ENCODE data around the gene SKAP1.
"Not testable (repeated sequence)": the region's sequence is repeated elsewhere in the genome, so short reads cannot be mapped to it uniquely, and the experiment has no call there.

Gene SKAP1

DNA sequence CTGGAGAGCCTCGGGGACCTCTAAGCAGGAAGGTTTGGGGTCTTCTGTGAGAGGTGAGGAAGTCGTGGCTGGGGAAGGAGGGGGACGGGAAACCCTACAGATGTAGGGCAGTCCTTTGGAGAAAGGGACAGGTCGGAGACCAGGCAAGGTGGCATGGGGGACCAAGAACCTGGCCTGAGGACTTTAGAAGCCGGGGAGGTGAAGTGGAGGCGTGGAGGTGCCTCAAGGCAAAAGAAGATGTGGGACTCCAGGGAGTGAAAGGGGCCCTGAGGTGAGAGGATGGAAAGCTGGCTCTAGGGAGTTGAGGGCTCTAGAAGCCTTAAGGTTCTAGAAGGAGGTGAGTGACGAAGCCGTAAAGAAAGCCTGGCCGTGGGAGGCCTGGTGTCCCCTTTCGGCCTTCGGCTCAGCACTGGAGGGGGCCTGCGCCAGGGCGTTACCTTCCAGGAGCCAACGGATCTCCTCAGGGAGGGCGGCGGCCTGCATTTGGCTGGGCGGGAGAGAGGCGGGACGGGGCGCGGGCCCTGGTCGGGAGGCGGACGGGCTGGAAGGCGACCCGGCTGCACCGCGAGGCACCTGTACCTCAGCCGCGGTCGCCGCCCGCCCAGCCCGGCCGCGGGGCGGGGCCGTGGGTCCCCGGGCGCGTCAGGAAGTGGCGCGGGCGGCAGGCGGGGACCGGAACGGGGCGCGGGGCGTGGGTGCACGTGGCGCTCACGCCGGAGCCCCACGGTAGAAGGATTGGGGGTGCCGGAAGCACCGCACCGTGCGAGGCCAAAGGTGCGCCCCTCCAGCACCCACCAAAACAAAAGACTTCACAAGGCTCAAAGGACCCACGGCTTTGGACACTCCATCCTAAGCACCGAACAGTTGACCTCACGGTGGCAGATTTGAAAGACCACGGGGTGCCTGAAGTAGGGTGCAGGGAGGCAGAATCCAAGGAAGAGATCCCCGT, at the start of gene SKAP1:
TSS of gene SKAP1 (minus strand) at position 577 of the 949 bp plus-strand sequence.
- DNase-seq (ENCODE audit: low spot score): no peak

DNA sequence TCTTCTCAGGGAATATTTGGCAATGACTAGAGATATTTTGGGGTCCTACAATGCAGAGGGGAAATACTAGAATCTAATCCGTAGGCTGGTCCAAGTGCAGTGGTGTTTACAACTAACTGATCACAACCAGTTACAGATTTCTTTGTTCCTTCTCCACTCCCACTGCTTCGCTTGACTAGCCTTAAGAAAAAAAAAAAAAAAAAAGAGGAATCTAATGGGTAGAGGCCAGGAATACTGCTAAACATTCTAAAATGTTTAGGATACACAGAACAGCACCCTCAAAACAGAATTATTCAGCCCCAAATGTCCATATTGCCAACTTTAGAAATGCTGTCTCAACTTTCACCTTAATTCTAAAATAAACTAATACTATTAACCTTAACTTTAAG, 49.0 kb upstream of the SKAP1 start:
- no peak for DNase-seq (ENCODE audit: low spot score)

DNA sequence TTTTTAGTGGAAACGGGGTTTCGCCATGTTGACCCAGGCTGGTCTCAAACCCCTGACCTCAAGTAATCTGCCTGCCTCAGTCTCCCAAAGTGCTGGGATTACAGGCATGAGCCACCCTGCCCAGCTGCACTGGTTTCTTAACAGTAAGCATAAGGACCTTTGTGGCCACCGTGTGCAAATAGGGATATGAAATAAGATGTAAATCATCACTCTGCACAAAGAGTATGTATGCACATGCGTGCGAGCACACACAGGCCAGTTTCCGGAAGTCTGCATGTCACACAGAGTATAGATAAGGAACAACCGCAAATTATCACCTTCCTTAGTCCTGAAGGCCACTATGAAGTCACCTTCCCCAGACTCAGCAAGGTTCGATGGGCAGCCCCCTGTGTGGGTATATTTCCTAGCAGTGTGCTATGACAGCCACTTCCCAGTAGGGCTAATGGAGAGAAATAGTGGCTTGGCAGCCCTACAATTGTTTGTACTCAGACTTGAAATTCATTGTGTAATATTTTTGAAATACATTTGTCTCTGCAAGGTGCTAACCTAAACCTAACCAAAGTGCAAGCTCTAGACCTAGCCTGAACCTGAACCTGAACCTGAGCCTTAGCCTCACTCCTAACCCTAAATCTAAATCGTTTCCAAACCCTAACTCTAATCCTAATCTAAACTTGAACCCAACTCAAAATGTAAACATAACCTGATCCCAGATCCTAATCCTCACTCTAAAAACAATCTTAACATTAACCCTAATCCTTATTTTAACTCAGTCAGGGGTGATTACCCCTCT, 48.4 kb upstream of the SKAP1 start:
- DNase-seq (ENCODE audit: low spot score): no peak

DNA sequence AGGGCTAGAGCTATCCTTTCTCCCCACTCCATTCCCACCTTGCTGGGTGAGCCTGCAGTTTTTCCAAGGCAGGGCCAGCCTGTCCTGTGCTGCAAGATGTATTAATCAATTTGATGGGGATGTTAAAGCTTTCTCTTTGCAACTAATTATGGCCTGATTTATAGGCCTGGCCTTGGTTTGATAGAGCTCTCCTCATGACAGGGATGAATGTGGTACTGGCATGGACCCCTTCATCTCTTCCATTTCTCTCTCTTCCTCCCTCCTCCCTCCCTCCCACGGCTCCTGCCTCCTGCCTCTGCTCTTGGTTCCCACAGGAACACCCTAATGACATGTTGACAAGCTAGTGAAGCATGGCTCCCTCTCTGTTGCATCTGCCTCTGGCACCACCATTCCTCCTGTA, 47.2 kb upstream of the SKAP1 start:
- DNase-seq (ENCODE audit: low spot score): no peak

DNA sequence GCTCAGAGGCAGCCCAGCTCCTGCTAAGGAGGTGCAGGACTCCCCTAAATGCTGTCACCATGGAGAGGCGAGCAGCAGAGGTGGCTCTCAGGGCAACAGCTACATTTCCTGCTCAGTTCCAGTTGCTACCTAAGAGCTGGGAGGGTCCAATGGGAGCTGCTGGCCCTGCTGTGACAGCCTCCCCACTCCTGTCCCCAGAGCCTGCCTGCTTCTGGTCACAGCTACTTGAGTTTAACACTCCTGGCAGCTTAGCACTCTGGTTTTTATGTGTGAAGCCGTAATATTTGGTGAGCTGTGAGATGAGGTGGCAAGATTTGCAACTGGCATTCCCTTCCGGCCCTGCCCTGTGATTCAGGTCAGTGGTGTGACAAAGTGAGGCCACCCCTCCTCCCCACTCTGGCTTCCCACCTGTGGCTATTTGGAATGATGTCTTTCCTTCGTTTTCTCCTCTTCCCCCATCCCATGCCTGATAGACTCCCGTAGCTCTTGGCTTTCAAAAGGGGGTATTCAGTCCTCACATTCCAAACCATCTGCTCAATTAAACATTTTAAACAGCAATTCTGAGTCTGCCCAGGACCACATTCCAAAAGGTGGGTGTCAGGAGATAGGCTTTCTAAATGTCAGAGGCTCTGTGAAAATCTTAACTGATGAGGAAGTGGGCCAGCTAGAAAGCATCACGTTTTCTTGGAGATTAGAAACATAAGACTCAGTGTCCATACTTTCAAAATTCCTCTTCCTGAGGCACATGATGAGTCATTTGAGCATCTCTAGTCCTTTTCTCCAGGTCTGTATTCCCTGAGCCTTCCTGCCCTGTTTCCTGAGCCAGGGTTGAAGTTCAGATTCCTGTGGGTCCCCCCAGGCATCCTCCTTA, 42.6 kb upstream of the SKAP1 start:
- DNase-seq (ENCODE audit: low spot score): no peak

DNA sequence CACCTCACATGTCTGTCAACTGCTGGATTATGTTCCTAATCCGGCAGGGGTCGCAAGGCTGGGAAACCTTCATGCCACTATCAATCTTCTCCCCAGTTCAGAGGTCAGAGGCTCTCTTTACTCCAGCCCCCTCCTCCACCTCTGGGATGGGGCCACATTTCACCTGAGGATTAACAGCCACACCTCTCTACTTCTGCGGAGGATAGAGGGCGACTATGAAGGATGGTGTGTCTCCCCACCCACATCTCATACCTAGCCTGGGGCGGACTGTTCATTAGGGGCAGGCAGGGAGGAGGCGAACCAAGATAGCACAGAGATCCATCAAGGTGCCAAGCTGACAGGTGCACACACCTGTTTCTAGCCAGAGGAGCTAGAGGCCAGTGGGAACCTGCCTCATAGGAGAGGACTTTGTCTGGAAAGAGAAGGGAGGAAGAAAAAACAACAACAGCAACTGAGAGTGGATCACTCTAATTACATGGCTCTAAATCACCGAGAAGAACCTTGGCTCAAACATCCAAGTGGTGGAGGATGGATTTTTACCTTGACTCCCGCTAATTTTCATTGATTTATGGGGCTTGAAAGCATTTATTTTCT, 41.9 kb upstream of the SKAP1 start:
- DNase-seq (ENCODE audit: low spot score): no peak

DNA sequence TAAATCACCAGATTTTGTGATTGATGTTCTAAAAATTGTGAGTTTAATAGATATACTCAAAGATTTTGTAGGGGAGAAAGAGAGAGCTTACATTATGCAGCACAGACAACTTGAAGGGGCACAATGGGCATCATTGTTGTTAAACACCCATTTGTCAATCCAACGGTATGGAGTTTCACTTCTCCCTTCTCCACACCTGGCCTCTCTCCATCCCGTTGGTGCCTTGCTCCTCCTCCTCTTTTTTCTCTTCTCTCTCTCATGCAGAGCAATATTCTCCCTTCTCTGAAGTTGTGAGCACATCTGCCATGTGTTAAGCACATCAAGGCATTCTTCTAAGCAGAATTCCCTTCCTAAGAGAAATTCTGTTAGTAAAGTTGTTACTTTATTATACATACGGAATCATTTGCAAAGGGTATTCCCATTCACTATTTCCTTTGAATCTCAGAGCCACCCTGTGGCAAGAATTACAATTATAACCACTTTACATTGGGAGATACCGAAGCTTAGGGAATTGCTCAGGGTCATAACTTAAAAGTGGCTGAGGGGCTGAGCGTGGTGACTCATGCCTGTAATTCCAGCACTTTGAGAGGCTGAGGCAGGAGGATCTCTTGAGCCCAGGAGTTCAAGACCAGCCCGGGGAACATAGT, 40.5 kb upstream of the SKAP1 start:
- no peak for DNase-seq (ENCODE audit: low spot score)

DNA sequence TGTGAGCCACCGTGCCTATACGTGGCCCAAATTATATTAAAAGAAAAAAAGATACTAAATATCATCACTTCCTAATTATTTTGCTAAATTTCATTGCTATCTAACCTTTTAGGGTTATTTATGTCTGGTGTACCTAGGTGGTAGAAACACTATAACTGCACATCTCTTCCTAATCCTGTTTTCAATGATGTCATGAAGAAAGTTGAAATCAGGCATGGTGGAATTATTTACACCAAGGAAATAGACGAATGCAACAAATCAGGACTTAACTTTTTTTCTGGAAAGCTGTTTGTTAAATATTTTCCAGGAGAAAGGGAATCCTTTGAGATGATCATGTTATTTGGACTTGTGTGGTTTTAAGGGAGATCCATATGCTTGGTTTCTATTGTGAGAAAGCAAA, 39.2 kb upstream of the SKAP1 start:
- DNase-seq (ENCODE audit: low spot score): no peak

DNA sequence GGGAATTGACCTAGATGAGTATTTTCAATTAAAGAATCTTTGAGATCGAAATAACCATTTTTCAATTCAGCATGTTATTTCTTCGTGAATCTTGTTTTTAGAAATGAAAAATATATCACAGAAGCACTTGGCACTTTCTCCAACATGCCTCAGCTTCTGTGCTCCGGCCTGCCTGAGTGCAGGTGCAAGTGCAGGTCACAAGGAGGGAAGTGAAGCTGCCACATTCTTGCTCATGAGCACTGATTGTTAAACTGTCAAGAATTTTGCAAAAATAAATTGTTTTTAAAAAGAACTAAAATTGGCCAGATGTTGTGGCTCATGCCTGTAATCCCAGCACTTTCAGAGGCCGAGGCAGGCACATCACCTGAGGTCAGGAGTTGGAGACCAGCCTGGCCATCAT, 38.3 kb upstream of the SKAP1 start:
- no peak for DNase-seq (ENCODE audit: low spot score)

DNA sequence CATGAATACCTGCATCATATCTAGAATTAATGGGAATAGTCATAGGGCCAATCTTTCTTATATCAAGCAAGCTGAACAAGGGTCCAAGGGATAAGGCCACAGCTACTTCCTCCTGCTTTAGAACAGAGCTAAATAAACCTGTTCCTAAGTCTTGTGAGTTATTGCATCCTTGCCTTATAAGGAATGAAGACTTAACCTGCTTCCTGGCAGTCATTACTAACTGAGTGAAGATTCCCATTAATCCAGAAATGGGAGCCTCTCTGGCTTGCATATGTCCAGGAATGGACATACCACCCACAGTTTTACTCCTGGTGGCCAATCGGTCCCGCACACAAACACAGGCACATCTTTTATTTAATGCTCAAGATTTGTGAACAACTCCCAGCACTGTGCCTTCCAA, 35.9 kb upstream of the SKAP1 start:
- no peak for DNase-seq (ENCODE audit: low spot score)

DNA sequence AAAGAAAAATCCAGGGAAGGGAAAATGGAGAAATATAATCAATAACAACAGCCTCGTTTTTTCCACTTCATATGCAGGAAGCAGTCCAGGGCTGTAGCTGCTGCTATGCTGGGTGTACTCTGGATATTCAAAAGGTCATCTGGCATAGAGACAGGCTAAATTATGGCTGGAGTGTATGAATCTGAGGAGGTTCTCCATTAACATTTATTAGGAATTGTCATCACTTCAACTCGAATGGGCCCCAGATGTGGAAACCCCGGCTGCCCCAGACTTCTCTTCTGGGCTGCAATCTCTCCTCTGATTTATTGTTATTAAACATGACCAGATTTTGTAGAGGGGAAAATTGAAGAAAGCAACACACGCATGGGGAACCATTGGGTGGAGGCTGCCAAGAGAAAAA, 33.5 kb upstream of the SKAP1 start:
- DNase-seq (ENCODE audit: low spot score): no peak

DNA sequence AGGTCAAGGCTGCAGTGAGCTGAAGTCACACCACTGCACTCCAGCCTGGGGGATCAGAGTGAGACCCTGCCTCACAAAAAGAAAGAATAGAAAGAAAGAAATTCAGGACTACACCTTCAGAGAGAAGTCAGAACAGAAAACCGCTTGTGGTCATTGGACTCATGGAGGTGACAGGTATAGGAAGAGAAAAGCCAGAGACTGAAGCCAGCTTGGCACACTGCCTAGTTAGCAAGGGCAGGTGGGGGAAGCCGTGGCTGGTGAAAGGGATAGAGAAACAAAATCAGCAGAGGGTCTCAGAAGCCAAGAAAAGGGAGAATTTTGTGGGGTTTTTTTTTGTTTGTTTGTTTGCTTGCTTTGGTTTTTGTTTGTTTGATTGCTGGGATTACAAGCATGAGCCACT, 32.9 kb upstream of the SKAP1 start:
- no peak for DNase-seq (ENCODE audit: low spot score)

DNA sequence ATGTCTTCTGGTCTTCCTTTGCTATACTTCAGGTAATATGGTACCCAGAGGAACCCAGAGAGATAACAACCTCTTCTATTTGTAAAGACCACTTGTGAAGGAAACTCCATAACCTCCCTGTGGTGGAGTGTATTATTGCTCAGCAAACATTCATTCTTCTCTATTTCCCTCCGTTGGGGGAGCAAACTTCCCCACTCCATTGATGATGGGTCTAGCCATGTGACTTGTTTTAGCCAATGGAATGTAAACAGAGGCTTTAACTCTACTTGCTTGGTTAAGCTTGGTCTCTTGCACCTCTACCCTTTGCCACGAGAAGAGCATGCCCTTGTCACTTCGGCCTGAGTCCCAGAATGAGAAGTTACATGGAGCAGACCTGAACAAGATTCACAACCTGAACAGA, 30.0 kb upstream of the SKAP1 start:
- DNase-seq (ENCODE audit: low spot score): no peak

DNA sequence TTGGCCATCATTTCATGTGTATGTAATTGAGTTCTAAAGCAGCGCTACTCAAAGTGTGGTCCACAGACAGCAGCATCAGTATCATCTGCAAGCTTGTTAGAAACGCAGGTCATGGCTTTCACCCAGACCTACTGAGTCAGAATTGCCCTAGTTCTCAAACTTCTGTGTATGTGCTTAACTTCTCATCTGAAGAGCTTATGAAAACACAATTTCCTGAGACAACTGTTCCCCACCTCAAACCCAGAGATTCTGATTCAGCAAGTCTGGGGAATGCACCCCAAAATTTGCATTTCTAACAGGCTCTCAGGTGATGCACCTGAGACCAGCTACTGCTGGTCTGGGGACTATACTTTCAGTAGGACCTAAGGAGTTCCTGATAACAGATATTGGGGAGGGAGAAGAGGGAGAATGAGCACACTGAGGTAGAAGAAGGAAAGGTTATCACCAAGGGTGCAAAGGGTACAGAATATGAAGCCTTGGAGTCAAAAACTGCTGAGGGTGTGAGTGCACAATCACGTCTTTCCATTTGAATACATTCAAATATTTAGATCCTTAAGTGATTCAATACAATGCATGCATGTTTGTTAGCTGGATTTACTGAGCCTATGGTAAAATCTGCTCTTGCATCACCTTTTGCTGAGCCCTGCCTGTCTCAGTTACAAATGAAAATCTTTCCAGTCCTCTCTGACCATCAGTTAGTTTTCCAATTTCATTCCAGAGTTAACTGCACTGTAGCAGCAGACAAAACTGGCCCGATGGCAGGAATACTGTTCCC, 29.2 kb upstream of the SKAP1 start:
- no peak for DNase-seq (ENCODE audit: low spot score)

DNA sequence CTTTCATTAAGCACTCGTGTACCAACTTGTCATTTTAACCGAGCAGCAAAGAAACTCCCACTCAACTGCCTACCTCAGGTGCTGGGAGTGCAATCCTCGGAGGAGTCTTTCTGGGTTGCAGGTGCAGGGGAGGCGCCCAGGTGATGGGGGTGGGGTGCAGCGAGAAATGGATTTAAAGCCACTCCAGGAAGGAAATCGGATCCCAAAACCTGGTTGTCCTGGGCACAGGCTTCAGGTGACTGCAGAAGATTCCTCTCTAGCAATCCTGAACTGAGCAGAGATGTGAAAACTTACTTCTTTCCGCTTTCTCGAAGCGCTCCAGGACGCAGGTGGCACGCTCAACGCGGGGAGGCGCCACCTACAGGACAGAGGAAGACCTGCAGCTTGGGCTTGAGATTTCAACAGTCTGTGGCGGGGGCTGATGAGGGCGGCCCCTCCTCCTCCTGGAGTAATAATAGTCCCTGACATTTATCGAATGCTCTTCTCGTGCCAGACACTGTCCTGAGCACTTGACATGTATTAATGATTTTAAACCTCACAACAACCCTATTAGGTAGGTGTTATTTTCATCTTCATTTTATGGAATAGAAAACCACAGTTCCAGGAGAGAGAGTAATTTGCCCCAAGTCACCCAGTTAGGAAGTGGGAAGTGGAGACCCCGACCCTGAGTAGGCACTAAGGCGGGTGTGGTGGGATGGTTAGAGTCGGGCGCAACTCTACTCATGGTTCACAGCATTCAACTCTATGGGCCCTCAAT, 27.2 kb upstream of the SKAP1 start:
- peak; percentile 24 for DNase-seq (ENCODE audit: low spot score)

DNA sequence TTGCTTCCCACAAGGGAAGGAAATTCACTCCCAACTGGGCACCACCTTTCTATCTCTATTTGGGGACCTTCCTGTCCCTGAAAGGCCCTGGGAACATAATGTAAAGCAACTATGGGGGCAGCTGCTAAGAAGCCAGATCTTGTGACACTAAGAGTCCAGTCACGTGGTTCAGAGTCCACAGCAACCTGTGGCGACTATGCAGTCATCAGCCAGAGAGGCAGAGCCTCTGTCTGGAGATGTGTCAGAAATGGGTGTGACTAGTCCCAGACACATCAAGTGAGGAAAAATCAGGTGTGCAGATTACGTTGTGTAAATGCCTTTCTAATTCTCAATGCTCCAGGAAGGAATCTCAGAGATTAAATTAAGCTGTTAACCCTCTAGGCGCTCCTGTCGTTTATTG, 26.6 kb upstream of the SKAP1 start:
- no peak for DNase-seq (ENCODE audit: low spot score)

DNA sequence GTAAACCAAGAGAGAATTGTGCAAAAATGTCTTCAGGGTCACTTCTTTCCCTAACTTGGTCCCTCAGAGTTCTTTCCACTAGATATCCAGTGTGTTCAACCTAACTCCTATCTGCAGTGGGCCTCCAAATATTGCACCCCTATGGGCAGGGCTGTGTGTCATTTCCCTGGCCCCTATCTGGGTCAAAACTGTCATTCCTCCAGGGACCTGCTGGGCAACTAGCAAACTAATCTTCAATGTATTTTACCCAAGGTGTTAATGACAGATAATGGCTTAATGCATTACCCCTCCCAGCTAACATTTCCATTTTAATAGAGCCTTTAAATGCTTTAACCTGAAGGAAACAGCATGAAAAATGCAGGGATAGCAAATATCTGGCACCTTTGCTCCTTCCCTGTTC, 25.8 kb upstream of the SKAP1 start:
- DNase-seq (ENCODE audit: low spot score): no peak

DNA sequence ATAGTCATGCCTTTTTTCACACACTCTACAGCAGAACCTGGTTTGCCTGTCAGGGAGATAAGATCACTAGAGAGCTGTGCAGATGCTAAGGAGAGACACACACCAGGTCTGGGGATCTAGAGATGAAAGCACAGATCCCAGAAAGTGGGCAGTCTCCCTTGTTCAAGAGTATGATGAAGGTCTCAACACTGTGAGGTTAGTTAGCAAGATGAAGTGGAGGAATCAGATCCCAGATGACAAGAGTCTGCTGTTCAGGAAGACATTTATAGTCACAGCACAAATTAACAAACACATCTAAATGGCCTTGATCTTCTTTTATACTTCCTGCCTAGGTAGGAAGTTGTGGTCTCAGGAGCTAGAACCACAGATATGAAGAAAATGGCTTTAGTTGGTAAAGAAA, 23.4 kb upstream of the SKAP1 start:
- no peak for DNase-seq (ENCODE audit: low spot score)

DNA sequence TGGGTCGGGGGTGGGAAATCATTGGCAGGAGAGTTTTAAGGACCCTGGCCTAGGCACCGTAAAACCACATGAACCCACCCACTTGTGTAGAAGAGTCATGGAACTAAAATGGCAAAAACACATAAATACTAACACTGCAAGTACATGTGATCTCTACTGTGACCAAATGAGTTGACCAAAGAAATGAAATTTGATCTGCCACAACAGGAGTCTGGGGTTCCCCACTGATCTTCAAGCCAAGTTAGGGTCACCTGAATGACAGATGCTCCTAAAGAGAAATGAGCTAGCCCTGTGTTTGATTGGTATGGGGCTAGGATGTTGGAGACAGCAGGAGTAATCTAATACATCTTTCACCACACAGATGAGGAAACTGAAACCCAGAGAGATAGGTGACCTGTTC, 21.5 kb upstream of the SKAP1 start:
- DNase-seq (ENCODE audit: low spot score): no peak

DNA sequence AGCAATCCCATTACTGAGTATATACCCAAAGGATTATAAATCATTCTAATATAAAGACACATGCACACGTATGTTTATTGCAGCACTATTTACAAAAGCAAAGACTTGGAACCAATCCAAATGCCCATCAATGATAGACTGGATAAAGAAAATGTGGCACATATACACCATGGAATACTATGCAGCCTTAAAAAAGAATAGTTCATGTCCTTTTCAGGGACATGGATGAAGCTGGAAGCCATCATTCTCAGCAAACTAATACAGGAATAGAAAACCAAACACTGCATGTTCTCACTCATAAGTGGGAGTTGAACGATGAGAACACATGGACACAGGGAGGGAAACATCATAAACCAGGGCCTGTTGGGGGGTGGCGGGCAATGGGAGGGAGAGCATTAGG, 19.3 kb upstream of the SKAP1 start:
- not testable (repeated sequence) for DNase-seq (ENCODE audit: low spot score)

Data from cerebellar cortex (tissue), 1 donor.